Muscle of arm (tissue), 12 donors: ENCODE measurements around the gene CACNA1F. TPM values are rescaled to one million over a fixed set of nuclear protein-coding genes. Genes with fewer than 3 reads are reported as not detected.

Experiments
- DNase-seq: peaks from one replicate; pipeline ENCODE4 v3.0.0-alpha.2; 2013
- polyA plus RNA-seq, 12 donors: library from polyadenylated mRNA; unstranded; fragments of 120-200 nt; gene quantifications; one replicate each; pipeline ENCODE4 v1.2.1, GENCODE V29; 2013; ENCODE audit not compliant: insufficient read length in 12 of 12

The CACNA1F gene
- polyA plus RNA-seq, 12 donors: 0.03 to 0.39 (median 0.15) TPM; not detected in 6

GRCh38 chrX:49199315-49199595, 33.9 kb downstream of the CACNA1F start:
- no peak for DNase-seq

- DNase-seq: no peak
These were observed 34.4 kb downstream of the CACNA1F start for GRCh38 chrX:49198540-49199314.

- DNase-seq: no peak
These were observed 35.5 kb downstream of the CACNA1F start for GRCh38 chrX:49197543-49198087.

GRCh38 chrX:49193542-49193964, 39.6 kb downstream of the CACNA1F start:
- no peak for DNase-seq

GRCh38 chrX:49192722-49193328, 40.3 kb downstream of the CACNA1F start:
- DNase-seq: no peak

GRCh38 chrX:49191574-49192011, 41.5 kb downstream of the CACNA1F start:
- no peak for DNase-seq

GRCh38 chrX:49190821-49191573, 42.1 kb downstream of the CACNA1F start:
- DNase-seq: peak; percentile 95

GRCh38 chrX:49189606-49190005, 43.5 kb downstream of the CACNA1F start:
- no peak for DNase-seq

GRCh38 chrX:49188468-49189076, 44.6 kb downstream of the CACNA1F start:
- DNase-seq: no peak

- no peak for DNase-seq
These were observed 45.6 kb downstream of the CACNA1F start for GRCh38 chrX:49187526-49187925.

- DNase-seq: no peak
These were observed 46.1 kb downstream of the CACNA1F start for GRCh38 chrX:49187028-49187394.

- peak; percentile 58 for DNase-seq
These were observed 46.8 kb downstream of the CACNA1F start, which contains the start of gene PRICKLE3 for GRCh38 chrX:49186125-49187027. Gene PRICKLE3, minus strand, starts transcription at chrX:49186373. Its CDS starts 76 bp downstream, at chrX:49186297.

- no peak for DNase-seq
These were observed 48.6 kb downstream of the CACNA1F start for GRCh38 chrX:49184294-49185281.

GRCh38 chrX:49183701-49184281, 49.3 kb downstream of the CACNA1F start:
- DNase-seq: no peak

GRCh38 chrX:49179358-49179757, 53.8 kb downstream of the CACNA1F start:
- no peak for DNase-seq

GRCh38 chrX:49178537-49178936, 54.6 kb downstream of the CACNA1F start:
- no peak for DNase-seq

- DNase-seq: no peak
These were observed 55.2 kb downstream of the CACNA1F start for GRCh38 chrX:49177873-49178480.

GRCh38 chrX:49177338-49177833, 55.8 kb downstream of the CACNA1F start:
- DNase-seq: no peak
